GM12801 (cell line): ENCODE measurements around the gene RELL1.

Experiments used
- TF ChIP-seq, protein P1 (sequence below): IDR thresholded peaks from one replicate; pipeline ENCODE4 v1.5.1; 2011; ENCODE audit warnings: control low read depth; ENCODE audit not compliant: insufficient read length; ENCODE audit errors: extremely low read depth

Gene RELL1

DNA sequence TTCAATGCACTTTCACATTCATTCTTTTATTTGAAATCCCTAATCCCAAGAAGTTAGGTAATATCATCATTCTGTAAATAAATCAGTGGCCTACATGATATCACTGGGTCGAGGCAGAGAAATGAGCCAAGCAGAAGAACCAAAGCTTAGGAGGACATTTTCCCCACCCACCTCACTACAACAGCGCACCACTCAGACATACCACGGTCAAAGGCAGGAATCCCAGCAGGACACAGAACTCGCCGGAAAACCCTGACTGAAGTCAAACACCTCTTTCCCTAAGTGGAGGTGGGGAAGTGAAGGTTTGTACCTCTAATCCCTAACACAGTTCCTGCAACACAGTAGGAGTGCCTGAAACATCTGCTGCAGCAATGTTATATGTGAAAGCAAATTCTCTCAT, 21.5 kb downstream of the RELL1 start:
- TF ChIP-seq, protein P1, sequence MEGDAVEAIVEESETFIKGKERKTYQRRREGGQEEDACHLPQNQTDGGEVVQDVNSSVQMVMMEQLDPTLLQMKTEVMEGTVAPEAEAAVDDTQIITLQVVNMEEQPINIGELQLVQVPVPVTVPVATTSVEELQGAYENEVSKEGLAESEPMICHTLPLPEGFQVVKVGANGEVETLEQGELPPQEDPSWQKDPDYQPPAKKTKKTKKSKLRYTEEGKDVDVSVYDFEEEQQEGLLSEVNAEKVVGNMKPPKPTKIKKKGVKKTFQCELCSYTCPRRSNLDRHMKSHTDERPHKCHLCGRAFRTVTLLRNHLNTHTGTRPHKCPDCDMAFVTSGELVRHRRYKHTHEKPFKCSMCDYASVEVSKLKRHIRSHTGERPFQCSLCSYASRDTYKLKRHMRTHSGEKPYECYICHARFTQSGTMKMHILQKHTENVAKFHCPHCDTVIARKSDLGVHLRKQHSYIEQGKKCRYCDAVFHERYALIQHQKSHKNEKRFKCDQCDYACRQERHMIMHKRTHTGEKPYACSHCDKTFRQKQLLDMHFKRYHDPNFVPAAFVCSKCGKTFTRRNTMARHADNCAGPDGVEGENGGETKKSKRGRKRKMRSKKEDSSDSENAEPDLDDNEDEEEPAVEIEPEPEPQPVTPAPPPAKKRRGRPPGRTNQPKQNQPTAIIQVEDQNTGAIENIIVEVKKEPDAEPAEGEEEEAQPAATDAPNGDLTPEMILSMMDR = no peak

- TF ChIP-seq, protein P1 = no peak
Measured at GRCh38 chr4:37663552-37663951, 22.6 kb downstream of the RELL1 start.

DNA sequence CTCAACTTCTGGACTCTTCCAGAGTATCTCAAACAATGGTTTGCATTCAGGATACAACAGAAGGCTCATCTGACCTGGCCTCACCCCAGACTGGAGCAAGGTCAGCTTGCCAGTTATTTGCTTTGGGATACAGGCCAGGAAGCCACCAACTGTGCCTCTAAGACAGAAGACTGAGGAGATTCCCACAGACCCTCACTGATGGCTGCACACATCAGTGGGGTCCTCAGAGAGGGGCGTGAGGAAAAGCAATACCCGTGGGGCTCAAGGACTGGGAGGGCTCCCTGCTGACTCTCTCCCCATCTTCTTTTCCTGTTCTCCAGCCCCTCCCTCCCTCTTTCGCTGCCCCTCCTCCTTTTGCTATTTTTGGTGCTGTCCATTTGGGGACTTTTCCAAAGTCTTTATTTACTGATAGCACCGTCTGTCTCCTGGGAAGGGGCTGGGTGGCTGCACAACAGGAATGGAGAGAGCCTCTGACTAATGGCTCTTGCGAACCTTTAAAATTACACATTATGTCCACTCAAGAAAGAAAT, 23.2 kb downstream of the RELL1 start:
- TF ChIP-seq, protein P1 = no peak

DNA sequence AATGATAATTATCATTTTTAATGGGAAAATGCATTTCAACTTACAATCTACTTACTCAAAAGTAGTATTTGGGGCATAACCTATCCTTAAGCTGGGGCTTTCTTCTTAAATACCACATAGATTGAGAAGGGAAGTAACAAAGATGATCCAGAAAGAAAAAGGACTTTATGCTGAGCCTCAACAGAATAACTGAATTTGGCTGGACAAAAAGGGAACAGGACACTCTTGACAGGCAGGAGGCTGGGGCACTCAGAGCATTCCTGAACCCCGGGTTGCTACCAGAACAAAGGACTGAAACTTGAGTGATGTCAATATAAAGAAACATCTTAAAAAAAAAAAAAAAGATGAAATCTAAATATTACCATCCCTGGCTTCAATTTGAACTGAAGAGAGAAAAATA, 23.9 kb downstream of the RELL1 start:
- TF ChIP-seq, protein P1 = no peak

- TF ChIP-seq, protein P1 = no peak
Measured at GRCh38 chr4:37661772-37662171, 24.4 kb downstream of the RELL1 start.

GRCh38 chr4:37659696-37660095, 26.5 kb downstream of the RELL1 start:
- TF ChIP-seq, protein P1 = no peak

- TF ChIP-seq, protein P1 = no peak
Measured at GRCh38 chr4:37656649-37657048, 29.5 kb downstream of the RELL1 start.

- TF ChIP-seq, protein P1 = no peak
Measured at GRCh38 chr4:37653601-37654000, 32.6 kb downstream of the RELL1 start.
